Activated CD8-positive, alpha-beta T cell treated with anti-CD3 and anti-CD28 coated beads for 36 hours (primary cell): Measurements from ENCODE around the gene POLE3. TPM values are rescaled to one million over a fixed set of nuclear protein-coding genes. Genes with fewer than 3 reads are reported as not detected.
"Not testable (repeated sequence)": the region's sequence is repeated elsewhere in the genome, so short reads cannot be mapped to it uniquely, and the experiment has no call there.

ENCODE experiments used
- ATAC-seq: fragments of 200-7000 bp; cut with Tn5 transposase; one replicate; pipeline ENCODE4 v1.10.0; 2021; ENCODE audit warnings: mild to moderate bottlenecking, moderate library complexity
- CTCF ChIA-PET: fragments of 350-600 bp; sonication (Branson Sonifier 250); formaldehyde crosslinking; loops from one replicate; lab custom pipeline; 2021; ENCODE audit warnings: antibody characterized with exemption; lab: Charles Lee
- POLR2A ChIA-PET: fragments of 350-600 bp; sonication (Branson Sonifier 250); formaldehyde crosslinking; loops from one replicate; lab custom pipeline; 2021; ENCODE audit warnings: antibody characterized with exemption; lab: Charles Lee
- DNase-seq: peaks from one replicate; pipeline ENCODE4 v3.0.0-alpha.2; 2020
- H3K27ac Mint-ChIP-seq: one replicate; pipeline ENCODE4 v1.8.0; 2021; ENCODE audit warnings: mild to moderate bottlenecking, mixed read lengths
- H3K27me3 Mint-ChIP-seq: one replicate; pipeline ENCODE4 v1.8.0; 2021; ENCODE audit warnings: mixed read lengths
- H3K36me3 Mint-ChIP-seq: one replicate; pipeline ENCODE4 v1.8.0; 2021; ENCODE audit warnings: low read depth, mixed read lengths
- H3K4me1 Mint-ChIP-seq: one replicate; pipeline ENCODE4 v1.8.0; 2021; ENCODE audit warnings: low read depth, mixed read lengths
- H3K4me3 Mint-ChIP-seq: one replicate; pipeline ENCODE4 v1.8.0; 2021; ENCODE audit warnings: mild to moderate bottlenecking, moderate library complexity, mixed read lengths
- H3K9me3 Mint-ChIP-seq: one replicate; pipeline ENCODE4 v1.8.0; 2021; ENCODE audit warnings: mixed read lengths
- CTCF ChIP-seq: fragments of 200-600 bp; IDR thresholded peaks from one replicate; pipeline ENCODE4 v1.8.0; 2022; ENCODE audit warnings: antibody characterized with exemption, mild to moderate bottlenecking
- intact Hi-C: fragments of 100-400 bp; cut with micrococcal nuclease; formaldehyde crosslinking; loops from one replicate; pipeline ENCODE4 v1.10.0; 2022
- total RNA-seq, 2 experiments: library from RNA; stranded (reverse); gene quantifications; one replicate each; pipeline ENCODE4 v1.2.3, GENCODE V29; 2021

The POLE3 gene
- total RNA-seq, 2 experiments from 2014 or later: 49.0 to 50.9 TPM

- not testable (repeated sequence) for H3K27me3 Mint-ChIP-seq, H3K9me3 Mint-ChIP-seq
- peak; percentile 76 for TF ChIP-seq CTCF
- peak overlapping the region; percentile 99 for H3K27ac Mint-ChIP-seq
- ATAC-seq (peak; percentile 15), DNase-seq (peak; percentile 80)
- intact Hi-C loops: loop anchor here (2.0 kb wide), 1 partner anchor 132 kb away; the partner anchor contains the start of genes CDC26 and PRPF4
- H3K36me3 Mint-ChIP-seq: peaks cover 32% of the 10 kb centered on the region
- peaks cover 31% of the 10 kb centered on the region for H3K4me1 Mint-ChIP-seq
- H3K4me3 Mint-ChIP-seq: peak overlapping the region; percentile 86
- POLR2A ChIA-PET: interaction anchor here (1.2 to 4.9 kb wide), 3 partner anchors 6 to 131 kb away, joined by 3 to 45 read pairs (median 19); partner anchors contain the start of genes ALAD, CDC26 and PRPF4
- CTCF ChIA-PET: interaction anchor here (0.9 to 8.8 kb wide), 7 partner anchors 14 to 250 kb away, joined by 3 to 91 read pairs (median 4); partner anchors contain the start of genes CDC26 and PRPF4
Measured at GRCh38 chr9:113406873-113407511, 3.5 kb downstream of the POLE3 start.

GRCh38 chr9:113406353-113406752 is 4.1 kb downstream of the POLE3 start:
- H3K27ac Mint-ChIP-seq: peak overlapping the region; percentile 99
- POLR2A ChIA-PET: interaction anchor here (1.2 kb wide), 1 partner anchor 67 kb away, joined by 3 read pairs; no protein-coding TSS in a partner anchor
- H3K9me3 Mint-ChIP-seq: not testable (repeated sequence)

GRCh38 chr9:113403646-113404045 is 6.8 kb downstream of the POLE3 start:
- Mint-ChIP-seq H3K4me1 (peaks cover 31% of the 10 kb centered on the region), H3K36me3 (peaks cover 18% of the 10 kb centered on the region)
- intact Hi-C loops: no loop called here

More at GRCh38 chr9:113406353-113406752, 4.1 kb downstream of the POLE3 start:
- intact Hi-C loops: loop anchor here (2.0 kb wide), 1 partner anchor 132 kb away; the partner anchor contains the start of genes CDC26 and PRPF4
- H3K4me1 Mint-ChIP-seq: peaks cover 32% of the 10 kb centered on the region
- not testable (repeated sequence) for ATAC-seq, DNase-seq, H3K27me3 Mint-ChIP-seq, H3K4me3 Mint-ChIP-seq
- peaks cover 32% of the 10 kb centered on the region for H3K36me3 Mint-ChIP-seq
- CTCF ChIA-PET: interaction anchor here (0.6 to 8.8 kb wide), 6 partner anchors 40 to 271 kb away, joined by 3 to 91 read pairs (median 4); partner anchors contain the start of genes CDC26 and PRPF4

GRCh38 chr9:113401027-113401792 is 9.3 kb downstream of the POLE3 start, which contains the start of gene ALAD:
Gene ALAD (minus strand): TSS chr9:113401284. CDS start chr9:113393559, 7,725 bp downstream.
- ChIA-PET POLR2A (interaction anchor here (0.6 to 4.6 kb wide), 5 partner anchors 8 to 192 kb away, joined by 3 to 45 read pairs (median 4); partner anchors contain the start of genes C9orf43, CDC26, POLE3 and PRPF4), CTCF (interaction anchor here (0.5 to 8.8 kb wide), 39 partner anchors 9 to 281 kb away, joined by 3 to 91 read pairs (median 4); partner anchors contain the start of genes BSPRY, C9orf43, CDC26 and HDHD3)
- no peaks in the 10 kb centered on the region for H3K27me3 Mint-ChIP-seq
- peak within 1 kb of the TSS; percentile 91 for H3K4me3 Mint-ChIP-seq
- peak; percentile 99 for TF ChIP-seq CTCF
- peak; percentile 100 for ATAC-seq
- no peaks in the 10 kb centered on the region for H3K36me3 Mint-ChIP-seq
- H3K9me3 Mint-ChIP-seq: no peaks in the 10 kb centered on the region
- H3K4me1 Mint-ChIP-seq: peaks cover 12% of the 10 kb centered on the region
- DNase-seq: peak; percentile 99
- peak within 1 kb of the TSS; percentile 81 for H3K27ac Mint-ChIP-seq
- intact Hi-C loops: no loop called here

More at GRCh38 chr9:113403646-113404045, 6.8 kb downstream of the POLE3 start:
- ChIA-PET POLR2A (interaction anchor here (1.0 to 1.2 kb wide), 2 partner anchors 62 to 129 kb away, joined by 3 to 4 read pairs; partner anchors contain the start of gene CDC26), CTCF (interaction anchor here (0.7 to 8.8 kb wide), 11 partner anchors 18 to 253 kb away, joined by 3 to 91 read pairs (median 4); partner anchors contain the start of genes CDC26 and PRPF4)
- DNase-seq: no peak
- Mint-ChIP-seq H3K27me3 (no peaks in the 10 kb centered on the region), H3K27ac (no peak overlapping the region), H3K9me3 (no peaks in the 10 kb centered on the region), H3K4me3 (no peak overlapping the region)
- ATAC-seq: no peak
- TF ChIP-seq CTCF: no peak
